Spleen (tissue), 7 donors: Measurements from ENCODE around the gene ASZ1.

ENCODE experiments used
- CTCF ChIP-seq, 11 experiments: fragments of 200-600 bp in 7 of 11; fragments of 450-650 bp in 4 of 11; sonication (generic) in 4 of 11; IDR thresholded peaks in 8 of 11; conservative IDR thresholded peaks in 3 of 11; 1 replicate in 7 of 11; 2 replicates in 4 of 11; pipeline versions ENCODE4 v1.4.0 to v1.8.0; 2016 to 2021; ENCODE audit warnings: antibody characterized with exemption in 11 of 11, inconsistent platforms in 4 of 11, mild to moderate bottlenecking in 1 of 11
- POLR2A ChIP-seq, 3 donors: fragments of 450-650 bp; IDR thresholded peaks; one replicate each; pipeline ENCODE4 v1.5.1; 2017; ENCODE audit warnings: antibody characterized with exemption in 3 of 3, mild to moderate bottlenecking in 1 of 3
- POLR2AphosphoS5 ChIP-seq, 3 donors: sonication (generic); formaldehyde crosslinking; IDR thresholded peaks; one replicate each; pipeline ENCODE4 v1.5.1; 2017; ENCODE audit warnings: antibody characterized with exemption in 3 of 3
- donor health status: DM: no; HTN: no; CAD: no; lungs with moderate emphysema.
- donor health status: DM: no; HTN: no; CAD: no.
- donor health status: DM: no; HTN: no; CAD: no.

- TF ChIP-seq CTCF (IDR thresholded peaks at IDR 0.05 in 8 of 11, conservative IDR thresholded peaks at IDR 0.05 in 3 of 11) (no peak), POLR2A (IDR thresholded peaks at IDR 0.05) (no peak), POLR2AphosphoS5 (IDR thresholded peaks at IDR 0.05) (no peak)
Observed at GRCh38 chr7:117448655-117449054, 21.4 kb upstream of the ASZ1 start.
